ENCODE data around the gene C11orf52. TPM values are rescaled to one million over a fixed set of nuclear protein-coding genes. Genes with fewer than 3 reads are reported as not detected.
"Not testable (repeated sequence)": the region's sequence is repeated elsewhere in the genome, so short reads cannot be mapped to it uniquely, and the experiment has no call there.

The C11orf52 gene
- total RNA-seq, 2 experiments from 2014 or later = not detected

DNA sequence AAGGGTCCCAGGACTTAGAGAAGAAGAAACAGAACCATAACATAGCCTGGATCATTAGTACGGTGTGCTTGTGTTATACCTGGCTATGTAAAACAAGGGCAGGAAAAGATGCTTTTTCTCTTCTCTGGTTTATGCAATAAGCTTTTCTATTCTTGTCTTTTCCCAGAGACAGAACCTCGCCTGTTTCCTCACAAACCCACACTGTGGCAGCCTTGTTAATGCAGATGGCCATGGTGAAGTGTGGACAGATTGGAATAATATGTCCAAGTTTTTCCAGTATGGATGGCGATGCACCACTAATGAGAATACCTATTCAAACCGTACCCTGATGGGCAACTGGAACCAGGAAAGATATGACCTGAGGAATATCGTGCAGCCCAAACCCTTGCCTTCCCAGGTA, 36.5 kb upstream of the C11orf52 start:
- Mint-ChIP-seq H3K27me3 (no peaks in the 10 kb centered on the region), H3K9me3 (no peaks in the 10 kb centered on the region), H3K36me3 (ENCODE audit: low read depth) (peaks cover 5% of the 10 kb centered on the region), H3K4me1 (ENCODE audit: low read depth) (peaks cover 19% of the 10 kb centered on the region), H3K27ac (no peak overlapping the region), H3K4me3 (no peak overlapping the region)
- ATAC-seq (no peak), DNase-seq (no peak)
- intact Hi-C loops (cut with micrococcal nuclease) = no loop called here
- CTCF ChIA-PET = interaction anchor here (0.9 to 2.1 kb wide), 6 partner anchors 11 to 138 kb away, joined by 4 to 10 read pairs (median 5); partner anchors contain the start of gene ALG9
- POLR2A ChIA-PET = interaction anchor here (0.6 kb wide), 1 partner anchor 22 kb away, joined by 4 read pairs; no protein-coding TSS in a partner anchor
- TF ChIP-seq, protein P1, sequence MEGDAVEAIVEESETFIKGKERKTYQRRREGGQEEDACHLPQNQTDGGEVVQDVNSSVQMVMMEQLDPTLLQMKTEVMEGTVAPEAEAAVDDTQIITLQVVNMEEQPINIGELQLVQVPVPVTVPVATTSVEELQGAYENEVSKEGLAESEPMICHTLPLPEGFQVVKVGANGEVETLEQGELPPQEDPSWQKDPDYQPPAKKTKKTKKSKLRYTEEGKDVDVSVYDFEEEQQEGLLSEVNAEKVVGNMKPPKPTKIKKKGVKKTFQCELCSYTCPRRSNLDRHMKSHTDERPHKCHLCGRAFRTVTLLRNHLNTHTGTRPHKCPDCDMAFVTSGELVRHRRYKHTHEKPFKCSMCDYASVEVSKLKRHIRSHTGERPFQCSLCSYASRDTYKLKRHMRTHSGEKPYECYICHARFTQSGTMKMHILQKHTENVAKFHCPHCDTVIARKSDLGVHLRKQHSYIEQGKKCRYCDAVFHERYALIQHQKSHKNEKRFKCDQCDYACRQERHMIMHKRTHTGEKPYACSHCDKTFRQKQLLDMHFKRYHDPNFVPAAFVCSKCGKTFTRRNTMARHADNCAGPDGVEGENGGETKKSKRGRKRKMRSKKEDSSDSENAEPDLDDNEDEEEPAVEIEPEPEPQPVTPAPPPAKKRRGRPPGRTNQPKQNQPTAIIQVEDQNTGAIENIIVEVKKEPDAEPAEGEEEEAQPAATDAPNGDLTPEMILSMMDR (IDR thresholded peaks at IDR 0.05) = no peak

DNA sequence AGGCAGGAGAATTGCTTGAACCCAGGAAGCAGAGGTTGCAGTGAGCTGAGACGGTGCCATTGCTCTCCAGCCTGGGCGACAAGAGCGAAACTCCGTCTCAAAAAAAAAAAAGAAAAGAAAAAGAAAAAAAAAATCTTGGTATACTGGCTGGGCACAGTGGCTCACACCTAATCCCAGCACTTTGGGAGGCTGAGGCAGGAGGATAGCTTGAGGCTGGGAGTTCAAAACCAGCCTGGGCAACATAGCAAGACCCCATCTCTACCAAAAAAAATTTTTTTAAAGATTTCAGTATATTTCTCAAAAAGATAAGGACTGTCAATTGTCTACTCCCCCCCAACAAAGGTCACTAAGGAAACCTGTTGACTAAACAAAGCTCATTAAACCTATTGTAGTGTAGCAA, 33.7 kb upstream of the C11orf52 start:
- H3K9me3 Mint-ChIP-seq; ATAC-seq; H3K27ac Mint-ChIP-seq; H3K4me3 Mint-ChIP-seq; intact Hi-C loops (cut with micrococcal nuclease); H3K27me3 Mint-ChIP-seq; H3K36me3 Mint-ChIP-seq (ENCODE audit: low read depth); POLR2A ChIA-PET; DNase-seq: not testable (repeated sequence)
- H3K4me1 Mint-ChIP-seq (ENCODE audit: low read depth) = peaks cover 13% of the 10 kb centered on the region
- CTCF ChIA-PET = interaction anchor here (1.2 kb wide), 1 partner anchor 22 kb away, joined by 3 read pairs; no protein-coding TSS in a partner anchor

GRCh38 chr11:111886032-111886431, 32.7 kb upstream of the C11orf52 start:
- TF ChIP-seq, protein P1 (IDR thresholded peaks at IDR 0.05) = no peak
- POLR2A ChIA-PET = no interaction called here
- CTCF ChIA-PET = interaction anchor here (1.2 kb wide), 1 partner anchor 21 kb away, joined by 3 read pairs; no protein-coding TSS in a partner anchor
- ATAC-seq = no peak
- peaks cover 4% of the 10 kb centered on the region for H3K36me3 Mint-ChIP-seq (ENCODE audit: low read depth)
- DNase-seq = no peak
- no peak overlapping the region for H3K27ac Mint-ChIP-seq
- H3K4me3 Mint-ChIP-seq = no peak overlapping the region
- peaks cover 6% of the 10 kb centered on the region for H3K4me1 Mint-ChIP-seq (ENCODE audit: low read depth)
- intact Hi-C loops (cut with micrococcal nuclease) = no loop called here
- no peaks in the 10 kb centered on the region for H3K9me3 Mint-ChIP-seq
- no peaks in the 10 kb centered on the region for H3K27me3 Mint-ChIP-seq

DNA sequence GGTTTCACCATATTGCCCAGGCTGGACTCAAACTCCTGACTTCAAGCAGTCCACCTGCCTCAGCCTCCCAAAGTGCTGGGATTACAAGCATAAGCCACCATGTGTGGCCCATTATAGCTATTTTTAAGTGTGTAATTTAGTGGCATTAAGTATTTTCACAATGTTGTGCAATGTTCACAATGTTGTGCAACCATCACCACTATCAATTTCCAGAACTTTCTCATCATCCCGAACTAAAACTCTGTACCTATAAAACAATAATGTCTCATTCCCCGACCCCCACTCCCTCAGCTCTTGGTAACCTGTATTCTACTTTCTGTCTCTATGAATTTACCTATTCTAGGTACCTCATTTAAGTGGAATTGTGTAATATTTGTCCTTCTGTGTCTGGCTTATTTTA, 31.9 kb upstream of the C11orf52 start:
- Mint-ChIP-seq H3K27ac (no peak overlapping the region), H3K36me3 (ENCODE audit: low read depth) (peaks cover 4% of the 10 kb centered on the region), H3K4me1 (ENCODE audit: low read depth) (no peaks in the 10 kb centered on the region), H3K27me3 (no peaks in the 10 kb centered on the region), H3K9me3 (no peaks in the 10 kb centered on the region), H3K4me3 (no peak overlapping the region)
- ATAC-seq (no peak), DNase-seq (no peak)
- intact Hi-C loops (cut with micrococcal nuclease) = no loop called here
- ChIA-PET POLR2A (interaction anchor here (0.8 kb wide), 1 partner anchor 23 kb away, joined by 3 read pairs; no protein-coding TSS in a partner anchor), CTCF (interaction anchor here (1.3 kb wide), 1 partner anchor 45 kb away, joined by 3 read pairs; no protein-coding TSS in a partner anchor)
- TF ChIP-seq, protein P1 (IDR thresholded peaks at IDR 0.05) = no peak

DNA sequence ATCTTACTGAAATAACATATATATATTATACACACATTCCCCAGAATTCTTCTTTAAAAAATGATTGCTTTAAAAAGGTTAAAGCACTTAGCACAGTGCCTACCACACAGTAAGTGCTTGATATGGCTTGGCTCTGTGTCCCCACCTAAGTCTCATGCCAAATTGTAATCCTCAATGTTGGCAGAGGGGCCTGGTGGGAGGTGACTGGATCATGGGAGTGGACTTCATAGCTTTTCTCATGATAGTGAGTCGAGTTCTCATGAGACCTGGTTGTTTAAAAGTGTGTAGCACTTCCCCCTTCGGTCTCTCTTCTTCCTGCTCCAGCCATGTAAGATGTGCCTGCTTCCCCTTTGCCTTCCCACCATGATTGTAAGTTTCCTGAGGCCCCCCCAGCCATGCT, 13.3 kb upstream of the C11orf52 start:
- ChIA-PET POLR2A (no interaction called here), CTCF (no interaction called here)
- ATAC-seq (no peak), DNase-seq (no peak)
- intact Hi-C loops (cut with micrococcal nuclease) = no loop called here
- Mint-ChIP-seq H3K4me1 (ENCODE audit: low read depth) (no peaks in the 10 kb centered on the region), H3K9me3 (peaks cover 2% of the 10 kb centered on the region), H3K36me3 (ENCODE audit: low read depth) (peaks cover 2% of the 10 kb centered on the region), H3K27ac (no peak overlapping the region), H3K27me3 (peaks cover 6% of the 10 kb centered on the region), H3K4me3 (no peak overlapping the region)
- TF ChIP-seq, protein P1 (IDR thresholded peaks at IDR 0.05) = no peak

All from activated CD8-positive, alpha-beta T cell treated with anti-CD3 and anti-CD28 coated beads for 36 hours (primary cell).